RWPE1 (cell line): ENCODE results near the gene UNC5C.

ENCODE experiments used
- CTCF ChIA-PET: fragments of 350-600 bp; sonication (Branson Sonifier 250); formaldehyde crosslinking; extraction: SDS; loops from one replicate; lab custom pipeline; 2021; lab: Yijun Ruan, JAX
- POLR2A ChIA-PET: fragments of 400-600 bp; formaldehyde crosslinking; extraction: SDS; loops from one replicate; lab custom pipeline; 2020; ENCODE audit warnings: antibody characterized with exemption; ENCODE audit not compliant: low non-redundant PET; lab: Yijun Ruan, JAX
- DNase-seq: peaks from one replicate; pipeline ENCODE4 v3.0.0; 2012; ENCODE audit warnings: low spot score
- H3K27ac ChIP-seq: fragments of 450-650 bp; 2 replicates; pipeline ENCODE4 v1.5.1; 2017
- TF ChIP-seq, protein P1 (sequence below): fragments of 450-650 bp; conservative IDR thresholded peaks from 2 replicates; pipeline ENCODE4 v1.5.1; 2017; ENCODE audit warnings: low read depth, mild to moderate bottlenecking

UNC5C gene

DNA sequence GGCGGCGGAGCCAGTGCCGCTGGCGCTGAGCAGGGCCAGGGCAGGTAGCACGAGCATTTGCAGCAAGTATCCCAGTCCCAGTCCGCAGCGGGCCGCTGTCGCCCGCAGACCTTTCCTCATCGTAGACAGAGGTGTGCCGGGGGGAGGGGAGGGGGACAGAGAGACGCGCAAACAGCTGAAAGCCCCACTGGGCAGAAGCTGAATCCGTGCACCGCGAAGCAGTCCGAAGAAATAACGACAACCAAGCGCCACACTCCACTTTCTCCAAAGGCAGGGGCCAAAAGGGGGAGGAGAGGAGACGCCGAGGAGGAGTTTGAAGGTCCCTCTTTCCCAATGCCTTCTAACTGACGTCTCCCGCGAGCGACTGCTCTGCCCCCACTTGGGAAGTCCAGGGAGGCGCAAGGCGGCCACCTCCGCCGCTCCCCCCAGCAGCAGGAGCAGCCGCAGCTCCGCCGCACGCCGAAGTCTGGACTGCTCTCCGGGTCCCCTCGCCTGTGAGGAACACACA lies at the start of gene UNC5C:
UNC5C (minus strand) TSS at position 236 of the 508 bp plus-strand sequence.
- POLR2A ChIA-PET: no interaction called here
- no peak within 1 kb of the TSS for H3K27ac ChIP-seq
- DNase-seq: no peak
- CTCF ChIA-PET: interaction anchor here (0.5 to 0.6 kb wide), 2 partner anchors 578 to 804 kb away, joined by 3 to 5 read pairs; no protein-coding TSS in a partner anchor
- TF ChIP-seq, protein P1, sequence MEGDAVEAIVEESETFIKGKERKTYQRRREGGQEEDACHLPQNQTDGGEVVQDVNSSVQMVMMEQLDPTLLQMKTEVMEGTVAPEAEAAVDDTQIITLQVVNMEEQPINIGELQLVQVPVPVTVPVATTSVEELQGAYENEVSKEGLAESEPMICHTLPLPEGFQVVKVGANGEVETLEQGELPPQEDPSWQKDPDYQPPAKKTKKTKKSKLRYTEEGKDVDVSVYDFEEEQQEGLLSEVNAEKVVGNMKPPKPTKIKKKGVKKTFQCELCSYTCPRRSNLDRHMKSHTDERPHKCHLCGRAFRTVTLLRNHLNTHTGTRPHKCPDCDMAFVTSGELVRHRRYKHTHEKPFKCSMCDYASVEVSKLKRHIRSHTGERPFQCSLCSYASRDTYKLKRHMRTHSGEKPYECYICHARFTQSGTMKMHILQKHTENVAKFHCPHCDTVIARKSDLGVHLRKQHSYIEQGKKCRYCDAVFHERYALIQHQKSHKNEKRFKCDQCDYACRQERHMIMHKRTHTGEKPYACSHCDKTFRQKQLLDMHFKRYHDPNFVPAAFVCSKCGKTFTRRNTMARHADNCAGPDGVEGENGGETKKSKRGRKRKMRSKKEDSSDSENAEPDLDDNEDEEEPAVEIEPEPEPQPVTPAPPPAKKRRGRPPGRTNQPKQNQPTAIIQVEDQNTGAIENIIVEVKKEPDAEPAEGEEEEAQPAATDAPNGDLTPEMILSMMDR: no peak

DNA sequence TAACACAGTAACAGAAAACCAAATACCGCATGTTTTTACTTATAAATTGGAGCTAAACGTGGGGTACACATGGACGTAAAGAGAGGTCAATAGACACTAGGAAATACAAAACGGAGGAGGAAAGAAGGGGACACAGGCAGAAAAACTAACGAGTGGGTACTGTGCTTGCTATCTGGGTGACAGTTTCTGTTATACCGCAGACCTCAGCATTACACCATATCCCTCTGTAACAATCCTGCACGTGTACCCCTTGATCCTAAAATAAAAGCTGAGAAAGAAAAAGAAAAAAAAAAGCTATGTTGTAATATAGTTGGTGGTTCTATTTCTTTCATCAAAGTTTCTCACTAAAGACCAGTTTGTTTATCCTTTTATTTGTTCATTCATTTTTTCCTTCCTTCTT lies 47.9 kb upstream of the UNC5C start:
- ChIA-PET CTCF (interaction anchor here (0.6 kb wide), 2 partner anchors 46 to 71 kb away, joined by 3 read pairs; no protein-coding TSS in a partner anchor), POLR2A (no interaction called here)
- TF ChIP-seq, protein P1: no peak
- no peak for DNase-seq
- no peak overlapping the region for H3K27ac ChIP-seq

DNA sequence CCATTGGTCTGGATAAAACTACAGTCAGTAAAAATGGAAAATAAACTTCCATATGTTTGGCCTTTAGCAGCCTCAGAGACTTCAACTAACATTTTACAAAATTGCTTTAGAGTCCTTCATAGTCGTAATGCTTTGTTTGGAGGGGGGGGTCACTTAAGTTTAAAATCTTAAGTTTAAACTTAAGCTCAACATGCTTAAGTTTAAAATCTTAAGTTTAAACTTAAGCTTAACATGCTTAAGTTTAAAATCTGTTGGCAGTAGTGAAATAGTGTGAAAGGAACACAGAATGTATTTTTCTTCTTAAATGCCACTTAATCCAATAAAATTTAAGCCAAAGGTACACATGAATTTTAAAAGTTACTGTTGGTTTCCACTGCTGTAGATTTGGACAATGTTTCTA lies 45.9 kb upstream of the UNC5C start:
- H3K27ac ChIP-seq: no peak overlapping the region
- ChIA-PET CTCF (interaction anchor here (0.6 kb wide), 1 partner anchor 529 kb away, joined by 3 read pairs; no protein-coding TSS in a partner anchor), POLR2A (no interaction called here)
- TF ChIP-seq, protein P1: no peak
- DNase-seq: no peak

DNA sequence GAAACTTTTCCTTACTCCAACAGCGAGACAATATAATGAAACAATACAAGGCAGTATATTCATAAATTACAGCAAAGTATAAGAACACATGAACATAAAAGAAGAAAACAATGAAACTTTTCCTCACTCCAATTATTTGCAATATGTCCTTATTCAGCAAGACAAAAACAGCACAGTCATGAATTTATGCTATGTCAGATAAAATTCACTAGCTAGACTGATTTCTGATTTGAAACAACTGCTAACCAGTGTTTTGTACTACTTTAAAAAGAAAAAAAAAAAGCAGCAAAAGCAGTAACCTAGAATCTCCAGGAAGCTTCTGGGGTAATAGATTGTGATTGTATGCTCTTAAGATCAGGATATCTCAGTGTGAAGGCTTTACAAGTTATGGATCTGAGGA lies 45.2 kb upstream of the UNC5C start:
- DNase-seq: no peak
- no peak overlapping the region for H3K27ac ChIP-seq
- ChIA-PET CTCF (interaction anchor here (0.6 to 0.7 kb wide), 2 partner anchors 220 to 530 kb away, joined by 3 read pairs; no protein-coding TSS in a partner anchor), POLR2A (no interaction called here)
- TF ChIP-seq, protein P1: no peak

DNA sequence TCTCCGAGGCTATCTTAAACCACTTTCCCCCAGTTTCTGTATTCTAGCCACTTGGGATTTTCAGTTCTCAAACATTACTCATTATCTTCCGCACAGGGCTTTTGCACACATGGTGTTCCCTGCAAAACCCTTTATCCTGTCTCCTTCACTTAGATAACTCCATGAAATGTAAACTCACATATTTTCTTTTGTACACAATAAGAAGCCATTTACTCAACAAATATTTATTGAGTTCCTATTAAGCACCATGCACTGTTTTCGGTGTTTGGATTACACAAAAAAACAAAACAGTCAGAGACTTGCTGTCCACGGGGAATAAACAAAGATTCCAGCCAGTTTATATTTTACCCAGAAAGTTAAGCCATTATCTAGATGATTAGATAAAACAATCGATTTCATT lies 42.5 kb upstream of the UNC5C start:
- no peak overlapping the region for H3K27ac ChIP-seq
- ChIA-PET CTCF (no interaction called here), POLR2A (no interaction called here)
- no peak for DNase-seq
- TF ChIP-seq, protein P1: no peak

DNA sequence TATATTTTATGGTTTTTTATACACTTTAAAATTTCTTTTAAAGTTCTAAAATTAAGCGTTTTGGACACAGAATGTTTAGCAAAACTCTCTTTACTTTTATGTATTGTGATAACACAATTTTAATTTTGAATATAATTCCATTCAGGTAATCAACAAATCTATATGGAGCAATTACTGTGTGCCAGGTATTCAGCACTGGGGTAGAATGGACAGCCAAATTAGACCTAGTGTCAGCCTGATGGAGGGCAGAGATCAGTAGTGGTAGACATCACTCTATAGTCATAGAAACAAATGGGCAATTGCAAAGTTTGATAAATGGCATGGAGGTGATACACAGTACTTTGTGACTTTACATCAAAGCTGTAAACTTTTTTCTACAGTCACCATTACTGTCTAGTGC lies 41.8 kb upstream of the UNC5C start:
- no peak overlapping the region for H3K27ac ChIP-seq
- TF ChIP-seq, protein P1: no peak
- POLR2A ChIA-PET: no interaction called here
- DNase-seq: no peak
- CTCF ChIA-PET: interaction anchor here (0.6 to 0.7 kb wide), 2 partner anchors 115 to 334 kb away, joined by 3 read pairs; no protein-coding TSS in a partner anchor
